Pancreas (tissue), 10 donors: ENCODE results near the gene QTRT2. TPM values are rescaled to one million over a fixed set of nuclear protein-coding genes. Genes with fewer than 3 reads are reported as not detected.

ENCODE experiments used
- ATAC-seq, 4 donors: fragments of 200-7000 bp; cut with Tn5 transposase; one replicate each; pipeline versions ENCODE4 v1.8.0 to v1.9.1; 2020; ENCODE audit warnings: mild to moderate bottlenecking in 4 of 4, moderate library complexity in 4 of 4
- DNase-seq, 6 donors: peaks; one replicate each; pipeline ENCODE4 v3.0.0-alpha.2; 2020
- FAIRE-seq: peaks from 2 replicates; lab custom pipeline; 2012; peaks lifted over from hg19 to GRCh38; lab: Jason Lieb, UNC
- H3K27ac ChIP-seq, 4 donors: fragments of 200-600 bp; sonication (generic); 1 replicate in 3 of 4; 2 replicates in 1 of 4; pipeline versions ENCODE4 v1.5.0 to v1.8.0; 2020
- H3K27me3 ChIP-seq, 4 donors: fragments of 200-600 bp; one replicate each; pipeline ENCODE4 v1.8.0; 2021
- H3K36me3 ChIP-seq, 3 donors: fragments of 200-600 bp; sonication (generic) in 1 of 3; one replicate each; pipeline versions ENCODE4 v1.5.0 to v1.8.0; 2020 to 2021
- H3K4me1 ChIP-seq, 3 donors: fragments of 200-600 bp; one replicate each; pipeline ENCODE4 v1.8.0; 2021
- H3K4me3 ChIP-seq, 4 donors: fragments of 200-600 bp; sonication (generic) in 2 of 4; one replicate each; pipeline versions ENCODE4 v1.5.0 to v1.8.0; 2020 to 2021
- H3K9me3 ChIP-seq, 4 donors: fragments of 200-600 bp; one replicate each; pipeline ENCODE4 v1.8.0; 2021
- WGBS, 2 donors: extraction: QIAGEN DNeasy Blood & Tissue Kit; methylation state at CpG; one replicate each; pipeline ENCODE4 v1.1.7; 2013; 5-methylcytosine and 5-hydroxymethylcytosine counted together
- intact Hi-C, 3 donors: fragments of 100-400 bp; cut with DNase I; formaldehyde crosslinking; loops; one replicate each; pipeline versions ENCODE4 v1.11.1 to v1.14.2; 2022
- polyA plus RNA-seq, 2 donors: library from polyadenylated mRNA; stranded (reverse); fragments of 200-250 nt; gene quantifications; one replicate each; pipeline ENCODE4 v1.2.3, GENCODE V29; 2013
- total RNA-seq, 6 donors: library from RNA; stranded (reverse); fragmentation: NEBNext Ultra II Directional in 4 of 6; extraction: Animal tissue kit (Norgen Biotek cat#: 25700) in 4 of 6; gene quantifications; one replicate each; pipeline versions ENCODE4 v1.2.1 to v1.2.4, GENCODE V29; 2021 to 2023
- TF ChIP-seq, protein P1 (sequence below), 4 donors: fragments of 200-600 bp; sonication (generic) in 3 of 4; IDR thresholded peaks; one replicate each; pipeline versions ENCODE4 v1.5.0 to v1.8.0; 2021; ENCODE audit warnings: antibody characterized with exemption in 4 of 4
- donor health status: healthy with polysubstance abuse.
- donor health status: DM: no; HTN: no; CAD: no; lungs with moderate emphysema.
- donor health status: DM: no; HTN: no; CAD: no.
- donor health status: control.
- donor health status: control.
- donor health status: Bipolar disorder and iron deficiency.
- donor health status: DM: yes; HTN: yes; CAD: no.
- donor health status: DM: no; HTN: no; CAD: no.
- donor health status: DM: no; HTN: no; CAD: no.
- donor health status: DM: yes; HTN: yes; CAD: no.

The QTRT2 gene
- total and polyA plus RNA-seq, 8 donors, result 3.5 to 13.5 (median 10.3) TPM

DNA sequence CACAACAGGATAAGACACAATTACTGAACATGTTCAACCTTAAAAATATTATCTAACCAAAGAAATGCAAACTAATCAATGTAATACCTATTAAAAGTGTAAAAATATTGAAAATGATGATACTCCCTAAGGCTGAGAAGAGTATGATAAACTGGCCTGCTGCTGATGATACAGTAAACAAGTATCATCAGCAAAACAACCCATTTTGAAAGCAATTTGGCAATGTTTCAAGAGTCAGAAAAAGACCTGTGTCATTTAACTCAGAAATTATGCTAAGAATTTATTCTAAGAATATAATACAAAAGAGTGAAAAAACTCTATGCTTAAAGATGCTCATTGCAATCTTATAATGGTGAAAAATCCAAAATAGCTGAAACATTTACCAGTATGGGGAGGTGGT is 22.3 kb upstream of the QTRT2 start:
- intact Hi-C loops, result no loop called here
- no peak overlapping the region for H3K27ac ChIP-seq
- FAIRE-seq (no peak), ATAC-seq (no peak), DNase-seq (no peak)
- H3K27me3 ChIP-seq, result no peaks in the 10 kb centered on the region
- TF ChIP-seq, protein P1, sequence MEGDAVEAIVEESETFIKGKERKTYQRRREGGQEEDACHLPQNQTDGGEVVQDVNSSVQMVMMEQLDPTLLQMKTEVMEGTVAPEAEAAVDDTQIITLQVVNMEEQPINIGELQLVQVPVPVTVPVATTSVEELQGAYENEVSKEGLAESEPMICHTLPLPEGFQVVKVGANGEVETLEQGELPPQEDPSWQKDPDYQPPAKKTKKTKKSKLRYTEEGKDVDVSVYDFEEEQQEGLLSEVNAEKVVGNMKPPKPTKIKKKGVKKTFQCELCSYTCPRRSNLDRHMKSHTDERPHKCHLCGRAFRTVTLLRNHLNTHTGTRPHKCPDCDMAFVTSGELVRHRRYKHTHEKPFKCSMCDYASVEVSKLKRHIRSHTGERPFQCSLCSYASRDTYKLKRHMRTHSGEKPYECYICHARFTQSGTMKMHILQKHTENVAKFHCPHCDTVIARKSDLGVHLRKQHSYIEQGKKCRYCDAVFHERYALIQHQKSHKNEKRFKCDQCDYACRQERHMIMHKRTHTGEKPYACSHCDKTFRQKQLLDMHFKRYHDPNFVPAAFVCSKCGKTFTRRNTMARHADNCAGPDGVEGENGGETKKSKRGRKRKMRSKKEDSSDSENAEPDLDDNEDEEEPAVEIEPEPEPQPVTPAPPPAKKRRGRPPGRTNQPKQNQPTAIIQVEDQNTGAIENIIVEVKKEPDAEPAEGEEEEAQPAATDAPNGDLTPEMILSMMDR (IDR thresholded peaks at IDR 0.05), result no peak
- H3K36me3 ChIP-seq, result peaks cover 0 to 11% (median 0%) of the 10 kb centered on the region in 3 donors
- no peaks in the 10 kb centered on the region for H3K9me3 ChIP-seq
- no peaks in the 10 kb centered on the region for H3K4me1 ChIP-seq
- no peak overlapping the region for H3K4me3 ChIP-seq

DNA sequence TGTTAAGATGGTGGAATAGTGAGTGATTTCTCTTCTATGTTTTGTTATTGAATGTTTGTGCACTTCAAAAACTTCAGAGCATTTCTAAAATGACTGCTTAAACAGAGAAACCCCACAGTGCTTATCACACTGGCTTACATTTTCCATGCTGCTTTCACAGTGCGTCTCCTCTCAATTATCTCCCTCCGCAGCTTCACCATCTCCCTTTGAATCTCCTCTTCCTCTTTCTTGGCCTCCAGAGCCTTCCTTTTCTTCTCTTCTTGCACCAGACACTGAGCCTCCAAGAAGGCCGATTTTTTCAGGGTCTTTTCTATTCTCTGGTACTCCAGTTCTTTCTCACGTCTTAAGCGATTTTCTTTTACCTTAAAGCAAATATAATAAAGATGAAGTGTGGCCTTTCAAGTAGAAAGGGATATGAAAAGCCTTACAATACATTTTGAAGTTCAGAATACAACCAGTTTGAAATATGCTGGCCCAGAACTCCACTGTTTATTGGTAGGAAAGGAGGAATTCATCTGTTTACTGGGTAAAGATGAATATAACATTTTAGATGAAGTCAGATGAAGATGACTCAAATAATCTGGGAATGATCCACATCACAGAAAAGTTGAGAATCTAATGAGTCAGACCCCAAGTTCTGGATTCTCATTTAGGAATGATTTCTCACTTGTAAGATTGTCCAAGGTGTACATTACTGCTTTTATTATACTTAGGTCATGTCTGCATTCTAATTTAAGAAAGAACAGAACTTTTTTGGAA is 21.6 kb upstream of the QTRT2 start:
- intact Hi-C loops, result no loop called here
- Histone ChIP-seq H3K4me3 (no peak overlapping the region), H3K4me1 (no peaks in the 10 kb centered on the region), H3K27ac (no peak overlapping the region), H3K9me3 (no peaks in the 10 kb centered on the region), H3K36me3 (peaks cover 0 to 11% (median 0%) of the 10 kb centered on the region in 3 donors), H3K27me3 (no peaks in the 10 kb centered on the region)
- TF ChIP-seq, protein P1 (IDR thresholded peaks at IDR 0.05), result no peak
- WGBS, 2 donors, result 84 to 86% methylated on average over 5 of the region's 5 CpGs
- FAIRE-seq (no peak), DNase-seq (no peak), ATAC-seq (no peak)

DNA sequence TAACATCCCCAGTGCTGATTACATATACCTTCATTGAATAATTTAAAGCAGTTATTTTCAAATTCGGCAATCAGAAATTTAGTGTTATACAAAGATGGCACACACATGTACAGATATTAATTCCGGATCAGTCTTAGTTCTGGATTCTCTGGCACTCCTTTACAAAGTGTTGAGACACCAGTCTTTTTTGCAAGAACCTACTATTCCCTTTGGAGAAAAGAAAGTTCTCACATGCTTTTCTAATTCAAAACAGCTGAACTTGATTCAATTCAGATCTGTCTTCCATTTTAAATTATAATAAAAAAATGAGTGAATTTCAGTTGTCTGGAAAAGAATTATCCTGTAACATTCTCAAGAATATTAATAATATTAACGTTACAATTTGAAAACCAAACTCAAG is 20.6 kb upstream of the QTRT2 start:
- no peak for FAIRE-seq
- WGBS, 2 donors, result 89 to 92% methylated on average over 3 of the region's 3 CpGs
- intact Hi-C loops, result no loop called here
- TF ChIP-seq, protein P1 (IDR thresholded peaks at IDR 0.05), result no peak
- Histone ChIP-seq H3K4me3 (no peak overlapping the region), H3K27me3 (no peaks in the 10 kb centered on the region), H3K27ac (no peak overlapping the region), H3K9me3 (no peaks in the 10 kb centered on the region), H3K4me1 (no peaks in the 10 kb centered on the region), H3K36me3 (peaks cover 0 to 11% (median 0%) of the 10 kb centered on the region in 3 donors)
- no peak for DNase-seq
- ATAC-seq, result no peak

DNA sequence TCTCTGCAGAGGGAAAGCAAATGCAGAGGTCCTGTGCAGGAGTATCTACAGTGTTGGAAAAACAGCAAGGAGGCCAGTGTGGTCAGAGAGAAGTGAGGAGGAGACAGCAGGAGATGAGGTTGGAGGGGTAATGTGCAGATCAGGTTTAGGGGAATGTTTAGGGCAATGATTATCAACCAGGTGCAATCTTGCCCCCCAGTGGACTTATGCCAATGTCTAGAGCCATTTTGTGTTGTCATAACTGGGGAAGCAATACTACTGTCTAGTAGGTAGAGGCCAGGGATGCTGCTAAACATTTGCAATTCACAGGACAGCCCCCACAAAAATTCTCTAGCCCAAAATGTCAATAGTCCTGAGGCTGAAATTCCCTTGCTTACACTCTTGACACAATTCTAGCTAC is 13.3 kb upstream of the QTRT2 start:
- Histone ChIP-seq H3K27ac (no peak overlapping the region), H3K4me3 (no peak overlapping the region), H3K9me3 (no peaks in the 10 kb centered on the region), H3K36me3 (no peaks in the 10 kb centered on the region), H3K4me1 (no peaks in the 10 kb centered on the region), H3K27me3 (no peaks in the 10 kb centered on the region)
- FAIRE-seq (no peak), DNase-seq (no peak), ATAC-seq (no peak)
- intact Hi-C loops, result no loop called here
- TF ChIP-seq, protein P1 (IDR thresholded peaks at IDR 0.05), result no peak

DNA sequence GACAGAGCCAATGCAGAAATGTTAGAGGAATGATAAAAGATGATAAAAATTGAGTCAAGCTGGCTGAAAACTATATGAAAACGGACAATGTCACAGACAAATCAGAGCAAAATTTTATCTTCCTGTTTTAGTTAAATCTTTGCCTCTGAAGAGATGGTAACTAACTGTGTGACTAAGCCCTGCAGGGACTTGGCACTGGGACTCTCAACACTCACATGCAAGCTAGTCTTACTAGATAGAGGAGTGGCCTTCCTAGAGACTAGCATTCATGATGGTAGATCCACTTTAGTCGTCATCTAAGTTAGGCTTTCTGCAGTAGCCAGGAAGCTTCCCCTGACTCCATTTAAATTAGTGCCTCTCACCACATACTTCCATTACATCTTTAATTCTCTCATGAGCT is 4.3 kb upstream of the QTRT2 start:
- Histone ChIP-seq H3K27ac (no peak overlapping the region), H3K36me3 (no peaks in the 10 kb centered on the region), H3K9me3 (no peaks in the 10 kb centered on the region), H3K4me3 (no peak overlapping the region), H3K4me1 (peaks cover 0 to 6% (median 0%) of the 10 kb centered on the region in 3 donors), H3K27me3 (no peaks in the 10 kb centered on the region)
- intact Hi-C loops, result no loop called here
- TF ChIP-seq, protein P1 (IDR thresholded peaks at IDR 0.05), result no peak
- DNase-seq (no peak), ATAC-seq (no peak), FAIRE-seq (no peak)
- WGBS, 2 donors, result 82 to 91% methylated on average over 2 of the region's 2 CpGs
